Fibroblast of skin of back (primary cell): ENCODE data around the gene APBB2.

ENCODE experiments used
- DNase-seq: peaks from one replicate; pipeline ENCODE4 v3.0.0-alpha.2; 2013

The APBB2 gene

DNA sequence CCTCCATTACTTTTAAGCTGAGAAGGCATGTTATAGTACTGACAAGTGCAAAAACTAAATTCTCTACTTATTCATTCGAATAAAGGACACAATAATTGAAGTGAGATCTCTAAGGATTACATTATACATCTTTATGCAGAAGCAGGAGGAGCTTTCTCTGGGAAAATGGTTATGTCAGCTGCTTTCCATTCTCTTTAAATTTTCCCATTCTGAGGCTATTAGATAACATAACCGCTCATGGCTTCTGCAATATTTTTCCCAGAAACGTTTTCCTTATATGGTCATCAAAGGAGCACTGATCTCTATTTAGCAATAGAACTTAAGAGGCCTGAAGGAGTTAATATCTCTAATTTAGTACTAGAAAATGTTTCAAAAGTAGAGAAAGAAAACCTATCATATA, 243.0 kb downstream of the APBB2 start:
- no peak for DNase-seq

DNA sequence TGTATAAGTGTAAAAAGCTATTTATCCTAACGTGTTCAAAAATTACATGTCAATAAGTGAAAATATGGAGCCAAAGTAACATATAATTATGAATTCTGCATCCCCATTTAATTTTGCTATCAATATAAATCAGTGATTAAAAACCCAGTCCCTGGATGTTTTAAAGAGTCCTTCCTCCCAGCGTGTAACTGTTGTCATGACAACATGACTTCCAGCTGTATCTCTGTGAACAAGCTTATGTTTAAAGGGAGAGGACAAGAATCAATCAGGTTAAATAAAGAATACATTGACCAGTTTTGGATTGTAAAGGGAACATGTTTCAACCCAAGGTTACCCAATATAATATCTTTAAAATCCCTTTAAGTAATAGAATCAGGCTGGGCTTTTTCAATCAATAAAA, 244.8 kb downstream of the APBB2 start:
- no peak for DNase-seq

DNA sequence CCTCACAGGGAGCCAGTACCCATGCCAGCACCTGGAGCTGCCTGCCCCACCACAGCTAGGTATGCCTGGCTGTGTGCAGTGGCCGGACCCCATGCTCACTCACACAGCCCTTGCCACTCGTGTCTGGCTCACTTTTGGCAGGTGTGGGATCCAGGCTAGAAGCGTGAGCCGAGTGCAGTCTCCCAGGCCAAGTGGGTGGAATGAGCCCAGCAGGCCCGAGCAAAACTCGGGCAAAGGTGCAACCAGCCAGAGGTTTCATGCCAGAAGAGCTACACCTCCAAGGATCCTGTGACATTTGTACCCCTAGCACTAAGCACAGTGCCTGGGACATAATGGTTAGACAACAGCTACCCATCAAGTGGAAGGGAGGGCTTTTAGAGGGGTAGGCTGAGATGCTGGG, 246.8 kb downstream of the APBB2 start:
- DNase-seq: no peak

DNA sequence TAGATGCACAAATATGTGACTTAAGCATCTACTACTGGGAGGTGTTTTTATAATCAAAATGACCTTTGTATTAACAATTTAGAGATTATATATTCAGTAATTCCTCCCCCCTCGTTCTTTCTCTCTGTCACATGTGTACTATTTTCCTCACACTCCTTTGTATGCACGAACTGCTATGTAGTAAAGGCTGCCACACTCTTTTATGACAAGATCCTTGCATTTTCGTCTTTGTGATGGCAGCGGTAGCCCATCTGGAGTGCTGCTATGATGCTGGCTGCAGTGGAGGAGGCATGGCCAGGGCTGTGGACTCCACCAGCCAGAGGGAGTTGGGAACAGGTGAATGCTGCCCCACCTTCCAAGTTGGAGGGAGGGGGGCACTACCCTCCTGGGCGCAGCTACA, 248.3 kb downstream of the APBB2 start:
- no peak for DNase-seq

DNA sequence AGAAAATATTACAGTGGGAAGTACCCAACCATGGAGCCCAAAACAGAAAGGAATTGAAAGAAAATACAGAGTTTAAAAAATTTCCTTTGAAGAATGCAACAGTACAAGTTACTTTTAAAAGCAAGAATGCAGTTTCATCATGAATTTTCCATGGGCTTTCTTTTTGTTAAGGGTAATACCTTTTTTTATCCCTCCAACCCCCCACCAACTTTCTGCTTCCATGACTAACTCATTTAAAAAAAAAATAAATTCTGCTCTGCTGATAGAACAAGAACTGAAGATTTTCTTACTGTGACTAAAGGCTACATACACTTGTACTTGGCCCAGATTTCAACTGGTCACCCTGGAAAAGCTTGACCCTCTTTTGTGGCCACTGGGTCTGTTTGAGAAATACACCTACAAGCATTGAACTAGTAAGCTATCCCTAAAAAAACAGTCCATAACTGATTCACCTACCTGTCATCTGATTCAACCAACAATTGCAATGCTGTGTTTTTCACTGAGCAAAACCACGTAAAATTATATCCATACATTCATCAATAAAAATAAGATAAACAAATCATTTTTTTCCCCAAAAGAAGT, 250.4 kb downstream of the APBB2 start:
- peak; percentile 28 for DNase-seq

DNA sequence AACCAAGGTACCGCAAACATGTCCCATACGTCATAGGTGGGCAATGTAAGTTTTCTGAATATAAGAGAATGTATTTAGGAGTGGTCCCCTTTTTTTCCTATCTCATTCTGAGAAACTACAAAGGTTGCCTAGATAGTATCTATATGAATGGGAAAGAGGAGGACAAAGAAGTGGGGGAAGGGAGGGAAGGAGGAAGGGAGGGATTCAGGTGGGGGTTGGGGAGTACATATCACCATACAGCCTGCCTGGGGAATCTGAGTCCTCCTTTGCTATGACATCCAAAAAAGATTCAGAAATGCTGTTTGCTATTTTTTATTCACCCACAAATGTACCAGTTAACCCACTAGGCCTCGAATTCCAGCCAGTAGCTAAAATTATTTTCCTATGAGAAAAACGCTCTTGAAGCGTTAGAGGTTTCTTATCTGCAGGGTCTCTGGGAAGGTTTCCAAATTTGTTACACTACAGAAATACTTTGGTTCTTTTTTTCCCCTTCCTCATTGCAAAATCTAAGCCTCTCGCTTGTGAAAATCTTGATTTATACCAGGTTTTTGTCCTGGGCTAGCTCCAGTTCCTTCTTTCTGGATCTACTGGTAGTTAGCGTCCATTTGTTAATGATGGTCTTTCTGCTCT, 251.7 kb downstream of the APBB2 start:
- DNase-seq: peak; percentile 21

DNA sequence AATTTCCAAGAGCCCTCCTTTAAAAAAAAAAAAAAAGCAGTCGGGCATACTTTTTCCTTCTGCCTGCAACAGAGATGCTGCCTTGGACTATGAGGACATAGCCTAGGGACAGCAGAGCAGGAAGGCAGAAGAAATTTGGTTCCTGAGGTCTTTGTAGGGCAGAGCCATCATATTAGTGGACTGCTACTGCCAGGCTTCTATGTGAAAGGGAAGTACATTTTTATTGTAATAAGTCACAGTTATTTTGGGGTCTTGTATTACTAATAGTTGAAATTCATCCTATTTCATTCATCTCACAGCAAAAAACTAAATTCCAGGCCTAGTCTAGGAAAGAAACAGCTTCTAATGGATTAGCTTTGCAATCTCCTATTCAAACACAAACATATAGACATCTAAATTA, 253.4 kb downstream of the APBB2 start:
- peak; percentile 67 for DNase-seq

DNA sequence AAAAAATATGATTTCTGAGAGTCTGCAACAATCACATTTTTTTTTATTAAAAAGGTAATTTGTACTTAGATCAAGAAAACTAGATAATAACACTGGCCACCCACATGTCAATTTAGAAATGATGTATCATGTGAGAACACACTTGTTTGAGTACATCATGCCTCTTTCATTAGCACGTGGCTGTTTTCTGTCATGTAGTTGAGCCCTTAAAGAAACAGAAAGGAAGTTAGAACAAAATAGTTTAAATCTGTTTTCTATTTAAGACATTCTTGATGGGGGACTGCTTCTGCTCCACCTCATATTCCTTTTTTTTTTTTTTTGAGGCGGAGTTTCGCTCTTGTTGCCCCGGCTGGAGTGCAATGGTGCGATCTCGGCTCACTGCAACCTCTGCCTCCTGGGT, 257.1 kb downstream of the APBB2 start:
- DNase-seq: peak; percentile 29

DNA sequence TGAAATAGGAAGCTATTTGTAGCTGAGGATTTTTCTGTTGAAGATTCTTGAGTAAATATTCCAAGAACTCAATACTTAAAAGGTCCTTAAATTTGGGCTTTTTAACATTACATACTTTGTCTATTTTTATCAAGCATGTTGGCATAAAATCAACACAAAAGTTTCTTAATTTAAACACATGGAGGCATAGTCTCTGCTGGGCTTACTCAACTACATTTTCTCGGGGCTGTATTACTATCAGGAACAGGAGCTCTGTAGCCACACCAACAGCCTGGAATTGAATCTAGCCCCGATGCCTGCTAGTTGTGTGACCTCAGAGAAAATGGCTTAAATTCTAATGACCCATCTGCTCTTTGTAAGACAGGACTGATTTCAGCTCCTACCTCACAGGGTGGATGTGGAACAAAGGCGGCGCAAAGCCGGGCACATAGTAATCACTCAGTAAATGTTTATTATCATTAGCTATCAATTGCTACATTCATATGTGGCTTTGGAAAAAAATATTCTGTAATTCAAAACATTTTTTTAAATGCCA, 257.6 kb downstream of the APBB2 start:
- peak; percentile 34 for DNase-seq

DNA sequence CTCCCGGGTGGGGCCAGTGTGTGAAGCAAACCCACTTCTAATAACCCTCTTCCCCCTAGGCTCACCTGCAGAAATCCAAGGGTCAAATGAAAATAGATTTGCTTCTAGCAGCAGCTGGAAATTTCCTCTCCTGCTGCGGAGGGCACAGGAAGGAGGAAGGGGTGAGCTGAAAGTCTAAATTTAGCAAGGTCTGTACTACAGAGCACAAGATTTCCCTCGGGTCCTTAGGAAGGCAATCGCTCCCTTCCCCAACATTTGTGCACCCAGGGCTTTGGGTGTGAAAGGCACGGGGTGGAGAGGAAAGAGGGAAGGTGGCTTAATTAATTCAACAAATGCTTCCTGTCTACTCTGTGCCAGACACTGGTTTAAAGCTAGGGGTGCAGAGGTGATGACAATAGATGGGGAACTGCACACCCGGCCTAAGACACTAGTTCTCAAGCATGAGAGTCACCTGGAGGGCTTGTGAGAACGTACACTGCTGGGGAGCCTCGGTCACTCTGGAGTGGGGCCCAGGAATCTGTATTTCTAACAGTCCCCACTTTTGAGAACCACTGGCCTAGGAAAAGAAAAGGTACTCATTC, 260.2 kb downstream of the APBB2 start:
- DNase-seq: no peak

DNA sequence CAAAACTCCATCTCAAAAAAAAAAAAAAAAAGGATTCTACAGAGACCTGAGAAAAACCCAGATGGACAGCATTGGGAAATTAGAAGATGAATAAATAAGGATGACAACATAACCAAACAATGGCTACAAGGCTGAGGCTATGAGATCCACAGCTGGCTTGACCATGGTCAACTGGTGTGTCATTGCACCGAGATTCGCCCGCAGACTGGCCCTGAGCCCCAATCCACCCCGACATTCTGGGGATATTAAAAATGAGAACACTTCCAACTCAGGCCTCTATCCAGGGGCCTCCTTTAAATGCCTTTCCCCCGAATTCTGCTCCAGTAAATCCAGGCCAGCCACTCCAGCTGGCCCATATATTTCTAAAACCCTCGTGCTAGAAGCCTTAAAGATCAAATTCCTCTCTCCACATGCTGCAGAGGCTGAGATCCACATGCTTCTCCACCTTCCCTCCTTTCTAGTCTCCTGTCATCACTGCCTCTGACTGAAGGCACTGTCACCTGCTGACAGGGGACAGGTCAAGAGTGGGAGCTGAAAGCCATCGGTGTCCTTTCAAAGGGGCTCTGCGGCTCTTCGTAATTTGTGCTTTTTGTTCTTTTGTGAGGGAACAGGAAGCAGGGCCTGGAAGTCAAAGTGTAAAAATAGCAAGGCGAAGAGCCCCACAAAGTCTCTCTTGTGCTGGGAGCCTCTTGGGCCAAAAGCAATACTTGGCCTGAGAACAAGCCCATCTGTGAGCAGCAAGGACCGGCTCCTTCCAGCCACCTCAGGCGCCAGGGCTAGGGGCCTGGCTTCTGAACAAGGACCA, 260.9 kb downstream of the APBB2 start:
- no peak for DNase-seq

DNA sequence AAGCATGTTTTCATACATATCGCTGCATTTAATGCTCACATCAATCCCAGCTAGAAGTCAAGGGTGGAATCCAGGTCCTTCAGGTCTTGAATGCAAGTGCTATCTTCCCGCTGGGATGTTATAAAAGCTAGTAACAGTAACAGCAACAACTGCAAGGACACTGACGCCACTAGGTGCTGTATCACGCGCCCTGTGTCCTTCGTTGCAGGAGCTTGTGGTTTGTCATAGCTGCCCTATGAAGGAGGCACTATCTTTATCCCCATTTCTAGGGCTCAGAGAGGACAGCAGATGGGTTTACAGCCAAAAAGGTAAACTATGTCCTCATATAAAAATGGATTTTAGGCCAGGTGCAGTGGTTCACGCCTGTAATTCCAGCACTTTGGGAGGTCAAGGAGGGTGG, 261.7 kb downstream of the APBB2 start:
- DNase-seq: no peak

DNA sequence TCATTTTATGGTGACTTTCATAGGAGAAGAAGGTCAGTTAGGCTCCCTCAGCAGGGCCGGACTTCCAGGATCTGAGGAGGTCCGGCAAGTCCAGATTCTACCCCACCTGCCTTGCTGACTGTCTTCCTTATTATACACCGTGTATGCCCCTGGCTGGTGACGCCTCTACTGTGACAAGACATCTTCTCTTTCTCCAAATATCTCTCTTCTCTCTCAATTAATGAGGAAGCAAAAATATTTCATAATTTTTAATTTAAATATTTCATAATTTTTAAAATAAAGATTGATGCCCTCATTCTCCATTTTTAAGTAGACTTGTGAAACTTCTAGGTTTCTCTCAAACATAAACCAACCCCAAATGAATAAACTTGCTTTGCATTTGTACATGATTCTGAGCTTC, 262.1 kb downstream of the APBB2 start:
- no peak for DNase-seq

DNA sequence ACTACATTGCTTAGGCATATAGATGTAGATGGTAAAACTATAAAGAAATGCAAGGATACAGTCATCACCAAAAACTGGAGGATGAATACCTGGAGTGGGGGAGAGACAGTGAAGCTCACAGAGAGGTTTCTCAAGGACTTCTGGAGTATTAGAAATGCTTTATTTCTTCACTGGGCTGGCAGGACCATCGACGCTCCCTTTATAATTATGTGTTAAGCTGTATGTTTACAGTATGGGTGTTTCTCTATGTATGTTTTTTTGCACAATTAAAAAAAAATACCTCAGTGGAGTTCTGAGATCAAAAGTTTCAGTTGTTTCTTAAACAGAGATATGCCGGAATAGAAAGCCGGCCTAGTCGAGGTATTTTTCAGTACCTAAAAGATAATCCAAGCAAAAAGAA, 263.3 kb downstream of the APBB2 start:
- no peak for DNase-seq

DNA sequence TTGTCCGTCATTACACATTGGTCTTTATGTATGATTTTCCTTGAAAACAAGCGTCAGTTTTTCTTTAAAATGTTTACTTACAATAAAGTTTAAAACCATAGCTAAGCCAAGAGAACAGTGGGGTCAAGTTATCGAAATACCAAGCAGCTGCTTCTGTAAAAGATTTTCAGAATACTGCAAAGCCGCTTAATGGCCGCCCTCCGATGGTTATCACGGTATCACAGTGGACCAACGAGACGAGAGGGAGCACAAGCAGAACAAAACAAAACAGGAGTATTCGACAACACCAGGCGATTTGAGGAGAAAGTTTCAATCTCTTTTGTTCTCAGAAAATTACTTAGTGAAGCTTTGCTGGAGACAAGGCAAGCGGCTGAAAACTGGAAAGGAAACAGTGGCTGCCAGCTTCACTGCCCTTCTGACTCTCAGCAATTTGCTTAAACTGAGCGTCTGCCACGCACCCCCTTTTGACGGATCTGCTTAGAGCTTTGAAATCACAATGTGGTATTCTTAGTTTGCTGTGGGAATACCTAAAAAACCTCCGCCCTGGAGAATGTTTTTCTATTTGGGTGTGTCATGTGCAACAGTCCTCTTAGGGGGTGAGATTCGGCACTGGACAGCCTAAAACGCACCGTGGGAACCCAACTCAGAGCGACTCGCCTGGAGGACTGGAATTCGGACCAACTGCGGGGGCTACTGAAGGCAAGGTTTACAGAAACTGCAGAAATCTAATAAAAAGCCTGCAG, 264.8 kb downstream of the APBB2 start:
- no peak for DNase-seq

DNA sequence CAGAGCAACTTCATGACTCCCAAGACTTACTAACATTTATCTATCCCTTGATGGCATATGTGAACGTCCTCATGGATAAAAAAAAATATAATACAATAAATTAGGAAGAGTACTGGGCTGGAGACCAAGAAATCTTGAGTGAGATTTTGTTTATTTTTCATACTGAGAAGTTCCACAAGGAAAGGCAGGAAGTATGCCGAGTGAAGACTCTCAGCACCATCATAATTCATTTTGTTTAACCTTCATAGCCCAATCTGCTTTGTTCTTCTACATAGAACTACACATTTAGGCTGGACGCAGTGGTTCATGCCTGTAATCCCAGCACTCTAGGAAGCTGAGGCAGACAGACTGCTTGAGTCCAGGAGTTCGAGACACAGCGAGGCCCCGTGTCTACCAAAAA, 266.3 kb downstream of the APBB2 start:
- no peak for DNase-seq

DNA sequence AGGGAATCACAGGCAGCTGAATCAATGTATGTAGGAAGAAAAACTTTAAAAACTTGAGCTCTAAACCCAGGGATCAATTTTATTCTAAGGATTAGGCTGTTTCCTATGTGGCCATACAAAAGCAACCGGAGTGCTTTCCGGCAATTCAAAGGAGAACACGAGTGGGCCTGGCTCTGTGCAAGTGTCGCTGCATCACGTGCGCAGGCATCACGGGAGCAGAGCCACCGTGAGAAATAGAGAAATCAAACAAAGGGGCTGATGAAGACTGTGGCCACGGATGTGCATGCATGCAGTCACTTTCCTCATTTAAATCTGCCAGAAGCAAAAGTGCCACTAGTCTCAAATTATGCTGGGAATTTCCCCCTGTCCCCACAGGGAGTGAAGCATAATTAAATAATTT, 267.7 kb downstream of the APBB2 start:
- DNase-seq: no peak

DNA sequence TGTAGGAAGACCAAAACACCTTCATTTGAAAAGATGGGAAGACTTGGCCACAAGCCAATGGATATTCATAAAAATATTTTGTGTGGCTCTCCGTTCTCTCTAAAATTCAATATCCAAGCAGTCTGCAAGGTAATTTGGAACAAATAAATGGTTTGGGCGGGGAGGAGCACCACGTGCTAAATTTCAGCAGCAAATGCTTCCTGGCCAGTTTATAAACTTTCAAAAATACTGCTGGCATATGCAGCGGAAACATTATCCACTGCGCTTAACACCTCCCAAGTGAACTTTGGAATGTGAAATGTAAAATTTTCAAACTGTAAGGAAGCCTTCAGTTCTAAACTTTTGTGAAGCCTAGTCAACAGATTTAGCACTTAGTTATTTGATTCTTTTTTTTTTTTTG, 273.6 kb downstream of the APBB2 start:
- DNase-seq: no peak

DNA sequence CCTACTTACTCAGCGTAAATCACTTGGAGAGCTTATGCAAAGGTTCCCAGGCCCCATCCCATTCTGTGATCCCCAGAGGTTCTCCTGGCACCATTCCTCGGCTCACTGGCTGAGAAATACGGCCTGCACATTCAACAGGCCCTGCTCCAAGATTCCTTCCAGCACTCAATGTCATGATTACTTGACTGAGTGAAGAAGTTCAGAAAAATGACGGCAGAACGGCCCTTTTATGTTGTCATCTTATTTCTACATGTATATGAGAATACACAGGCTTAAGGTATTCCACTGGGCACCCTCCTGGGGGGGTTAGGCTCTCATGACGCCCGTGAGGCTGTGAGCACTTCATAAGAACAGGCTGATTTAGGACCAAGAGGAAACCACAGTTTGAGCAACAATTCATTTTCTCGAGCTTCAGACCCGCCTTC, 274.0 kb downstream of the APBB2 start:
- DNase-seq: no peak

DNA sequence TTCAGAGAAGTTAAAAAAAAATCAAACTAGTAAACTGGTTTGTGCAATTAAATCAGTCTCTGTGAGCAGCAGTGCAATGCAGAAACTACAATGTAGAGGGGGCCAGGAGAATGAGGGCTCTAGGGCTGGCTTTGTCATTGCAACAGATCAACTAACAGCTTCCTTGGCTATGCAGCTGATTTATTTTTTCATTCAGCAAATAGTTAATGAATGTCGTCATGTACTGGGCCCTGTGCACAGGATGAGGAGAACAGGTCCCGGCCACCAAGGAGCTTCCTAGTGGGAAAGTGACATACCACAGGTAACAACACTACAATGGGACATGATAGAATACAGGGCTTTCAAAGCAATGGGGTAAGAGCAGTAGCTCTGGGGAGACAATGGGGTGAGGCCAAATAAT, 274.5 kb downstream of the APBB2 start:
- no peak for DNase-seq

DNA sequence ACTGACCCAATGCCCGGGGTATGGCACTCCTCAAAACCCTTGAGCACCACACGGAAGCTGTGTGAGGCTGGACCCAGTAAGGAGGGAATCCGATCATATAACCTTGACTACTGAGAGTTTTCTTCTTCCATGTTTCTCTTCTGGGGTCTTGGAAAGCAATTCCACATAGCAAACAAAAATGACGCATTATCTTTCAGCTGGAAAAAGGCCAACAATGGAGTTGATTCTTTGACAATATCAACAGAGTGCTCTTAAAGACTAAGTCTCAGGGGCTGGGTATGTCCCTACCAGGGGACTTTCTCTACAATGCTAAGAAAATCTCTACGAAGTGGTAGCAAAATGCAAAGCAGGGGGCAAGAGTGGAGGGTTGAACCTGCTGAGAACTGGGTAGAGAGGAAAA, 276.0 kb downstream of the APBB2 start:
- no peak for DNase-seq

DNA sequence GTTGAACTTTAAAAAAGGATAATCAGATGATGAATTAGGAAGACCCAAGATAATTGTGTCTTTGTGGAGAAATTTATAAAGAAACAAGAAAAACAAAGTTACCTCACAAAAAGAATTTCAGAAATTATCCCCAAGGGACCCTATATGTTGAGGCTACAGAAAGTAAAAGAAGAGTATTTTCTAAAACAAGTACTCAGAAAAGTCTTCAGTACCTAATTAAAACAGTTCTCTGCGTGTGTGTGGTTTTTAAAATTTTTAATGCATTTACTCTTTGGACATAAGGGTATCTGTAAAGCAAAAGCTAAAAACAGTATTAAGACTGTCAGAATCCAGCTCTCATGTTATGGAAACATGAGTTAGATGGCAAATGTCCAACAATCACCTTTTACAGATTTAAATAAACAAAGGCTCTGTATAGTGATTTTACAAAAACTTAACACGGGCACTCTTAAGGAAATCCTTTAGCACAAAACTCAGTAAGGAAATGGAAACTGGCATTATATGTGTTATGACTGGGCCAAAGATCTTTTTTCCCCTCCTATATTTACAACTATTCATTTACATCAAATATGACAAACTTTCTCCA, 277.1 kb downstream of the APBB2 start:
- no peak for DNase-seq
